Stomach (tissue), 4 donors: Measurements from ENCODE around the gene DDR1.

Experiments
- CTCF ChIP-seq, 7 experiments: fragments of 450-650 bp in 4 of 7; fragments of 200-600 bp in 3 of 7; sonication (generic) in 3 of 7; IDR thresholded peaks; one replicate each; pipeline ENCODE4 v1.5.1; 2016 to 2019; ENCODE audit warnings: antibody characterized with exemption in 7 of 7, control low read depth in 2 of 7, mild to moderate bottlenecking in 1 of 7
- EP300 ChIP-seq: sonication (generic); formaldehyde crosslinking; IDR thresholded peaks from one replicate; pipeline ENCODE4 v1.6.1; 2017; ENCODE audit warnings: antibody characterized with exemption
- POLR2A ChIP-seq, 4 donors: fragments of 450-650 bp; IDR thresholded peaks; one replicate each; pipeline ENCODE4 v1.6.1; 2016; ENCODE audit warnings: antibody characterized with exemption in 4 of 4, control low read depth in 2 of 4, mild to moderate bottlenecking in 1 of 4, moderate library complexity in 1 of 4
- POLR2AphosphoS5 ChIP-seq, 3 donors: sonication (generic); formaldehyde crosslinking; IDR thresholded peaks; one replicate each; pipeline ENCODE4 v1.6.1; 2016; ENCODE audit warnings: antibody characterized with exemption in 3 of 3

- TF ChIP-seq CTCF (IDR thresholded peaks at IDR 0.05): no peak
- no peak for TF ChIP-seq POLR2A (IDR thresholded peaks at IDR 0.05)
- no peak for TF ChIP-seq POLR2AphosphoS5 (IDR thresholded peaks at IDR 0.05)
- no peak for TF ChIP-seq EP300
These were observed 46.2 kb downstream of the DDR1 start for GRCh38 chr6:30930506-30930905.
